ENCODE data around the gene KCTD6. TPM values are rescaled to one million over a fixed set of nuclear protein-coding genes. Genes with fewer than 3 reads are reported as not detected.

KCTD6 gene
- total RNA-seq, 6 donors from 2014 or later: 2.2 to 13.1 (median 6.0) TPM

DNA sequence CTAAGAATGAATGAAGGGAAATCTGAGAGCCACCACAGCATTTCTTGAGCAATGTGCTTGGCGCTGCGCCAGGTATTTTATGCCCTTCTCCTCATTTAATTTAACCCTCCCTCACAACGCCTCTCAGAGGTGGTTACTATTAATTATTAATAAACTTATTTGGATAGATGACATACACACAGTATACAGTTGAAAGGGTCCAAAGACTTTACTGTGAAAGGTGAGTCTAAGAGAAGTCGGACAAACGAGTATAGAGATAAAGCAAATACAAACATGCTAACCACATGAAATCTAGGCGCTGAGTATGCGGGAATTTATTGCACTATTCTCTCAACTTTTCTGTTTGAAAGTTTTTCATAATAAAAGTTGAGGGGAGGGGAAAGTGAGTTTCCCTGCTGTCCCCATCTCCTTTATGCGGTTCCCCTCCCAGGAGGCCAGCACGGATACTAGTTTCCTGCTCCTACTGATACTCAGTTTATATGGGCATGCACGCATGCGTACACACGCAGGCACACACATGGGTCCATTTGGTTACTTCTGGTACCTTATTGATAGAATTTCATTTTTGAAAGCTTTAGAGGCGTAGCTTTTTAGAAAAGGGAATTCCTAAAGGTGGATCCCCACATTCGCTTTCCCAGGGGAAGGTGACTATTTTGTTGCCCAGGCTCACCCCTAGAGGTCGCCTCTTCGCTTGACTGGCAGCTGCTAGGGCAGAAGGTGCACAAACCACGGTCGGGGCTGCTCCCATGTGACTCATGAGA is 28.5 kb upstream of the KCTD6 start:
- peak in 1 of 2 donors; percentile 83 for DNase-seq
- H3K27me3 ChIP-seq: no peaks in the 10 kb centered on the region
- H3K36me3 ChIP-seq: no peaks in the 10 kb centered on the region
- WGBS, 2 donors: 15 to 21% methylated on average over 16 to 18 of the region's 18 CpGs
- no peak overlapping the region for H3K27ac ChIP-seq
- H3K9me3 ChIP-seq: no peaks in the 10 kb centered on the region
- peaks cover 6 to 14% (median 10%) of the 10 kb centered on the region in 4 donors for H3K4me1 ChIP-seq
- H3K4me3 ChIP-seq: peak overlapping the region in 3 of 4 donors; percentile 7 to 37 (median 20)
- TF ChIP-seq POLR2A (IDR thresholded peaks at IDR 0.05) (no peak), POLR2AphosphoS5 (IDR thresholded peaks at IDR 0.05) (no peak), EP300 (IDR thresholded peaks at IDR 0.05) (no peak)
- TF ChIP-seq, protein P1, sequence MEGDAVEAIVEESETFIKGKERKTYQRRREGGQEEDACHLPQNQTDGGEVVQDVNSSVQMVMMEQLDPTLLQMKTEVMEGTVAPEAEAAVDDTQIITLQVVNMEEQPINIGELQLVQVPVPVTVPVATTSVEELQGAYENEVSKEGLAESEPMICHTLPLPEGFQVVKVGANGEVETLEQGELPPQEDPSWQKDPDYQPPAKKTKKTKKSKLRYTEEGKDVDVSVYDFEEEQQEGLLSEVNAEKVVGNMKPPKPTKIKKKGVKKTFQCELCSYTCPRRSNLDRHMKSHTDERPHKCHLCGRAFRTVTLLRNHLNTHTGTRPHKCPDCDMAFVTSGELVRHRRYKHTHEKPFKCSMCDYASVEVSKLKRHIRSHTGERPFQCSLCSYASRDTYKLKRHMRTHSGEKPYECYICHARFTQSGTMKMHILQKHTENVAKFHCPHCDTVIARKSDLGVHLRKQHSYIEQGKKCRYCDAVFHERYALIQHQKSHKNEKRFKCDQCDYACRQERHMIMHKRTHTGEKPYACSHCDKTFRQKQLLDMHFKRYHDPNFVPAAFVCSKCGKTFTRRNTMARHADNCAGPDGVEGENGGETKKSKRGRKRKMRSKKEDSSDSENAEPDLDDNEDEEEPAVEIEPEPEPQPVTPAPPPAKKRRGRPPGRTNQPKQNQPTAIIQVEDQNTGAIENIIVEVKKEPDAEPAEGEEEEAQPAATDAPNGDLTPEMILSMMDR (IDR thresholded peaks at IDR 0.05): peak; percentile 59 to 76 (median 72)
- peak; percentile 90 to 95 for ATAC-seq (ENCODE audit: low FRiP score in 2 of 2)

DNA sequence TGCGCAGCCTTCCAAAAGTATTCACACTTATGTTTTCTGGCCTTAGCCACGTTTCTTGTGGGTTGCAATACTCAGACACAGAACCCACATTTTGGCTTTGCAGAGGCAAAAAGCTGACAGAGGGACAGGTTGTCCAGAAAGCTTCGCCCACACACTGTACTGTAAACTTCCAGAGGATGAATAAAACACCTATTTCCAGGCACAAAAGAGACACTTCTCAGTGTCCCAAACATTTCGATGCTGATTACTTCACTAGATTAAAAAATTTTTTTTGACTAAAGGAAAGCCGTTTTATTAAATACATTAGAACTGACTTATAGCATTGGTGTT is 28.0 kb upstream of the KCTD6 start:
- no peaks in the 10 kb centered on the region for H3K9me3 ChIP-seq
- H3K4me3 ChIP-seq: no peak overlapping the region
- DNase-seq (no peak), ATAC-seq (ENCODE audit: low FRiP score in 2 of 2) (no peak)
- H3K36me3 ChIP-seq: no peaks in the 10 kb centered on the region
- H3K4me1 ChIP-seq: peaks cover 6 to 14% (median 10%) of the 10 kb centered on the region in 4 donors
- no peak overlapping the region for H3K27ac ChIP-seq
- 37 to 38% methylated on average over 5 of the region's 5 CpGs for WGBS, 2 donors
- H3K27me3 ChIP-seq: no peaks in the 10 kb centered on the region
- TF ChIP-seq POLR2AphosphoS5 (IDR thresholded peaks at IDR 0.05) (no peak), POLR2A (IDR thresholded peaks at IDR 0.05) (no peak), EP300 (IDR thresholded peaks at IDR 0.05) (no peak)
- TF ChIP-seq, protein P1 (IDR thresholded peaks at IDR 0.05): no peak

DNA sequence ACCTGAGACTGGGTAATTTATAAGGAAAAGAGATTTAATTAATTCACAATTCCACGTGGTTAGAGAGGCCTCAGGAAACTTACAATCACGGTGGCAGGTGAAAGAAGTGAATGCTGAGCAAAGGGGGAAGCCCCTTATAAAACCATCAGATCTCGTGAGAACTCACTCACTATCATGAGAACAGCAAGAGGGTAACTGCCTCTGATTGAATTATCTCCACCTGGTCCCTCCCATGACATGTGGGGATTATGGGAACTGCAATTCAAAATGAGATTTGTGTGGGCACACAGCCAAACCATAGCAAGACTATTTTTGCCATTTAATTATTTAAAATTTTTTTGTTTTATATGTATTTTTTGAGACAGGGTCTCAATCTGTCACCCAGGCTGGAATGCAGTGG is 27.0 kb upstream of the KCTD6 start:
- no peak for DNase-seq
- 58 to 71% methylated on average over 3 of the region's 3 CpGs for WGBS, 2 donors
- Histone ChIP-seq H3K27me3 (no peaks in the 10 kb centered on the region), H3K36me3 (no peaks in the 10 kb centered on the region), H3K4me1 (peaks cover 6 to 14% (median 10%) of the 10 kb centered on the region in 4 donors), H3K27ac (no peak overlapping the region), H3K9me3 (no peaks in the 10 kb centered on the region), H3K4me3 (no peak overlapping the region)
- TF ChIP-seq, protein P1 (IDR thresholded peaks at IDR 0.05): peak in 1 of 6 experiments; percentile 12
- no peak for TF ChIP-seq EP300 (IDR thresholded peaks at IDR 0.05)
- ATAC-seq (ENCODE audit: low FRiP score in 2 of 2): no peak

DNA sequence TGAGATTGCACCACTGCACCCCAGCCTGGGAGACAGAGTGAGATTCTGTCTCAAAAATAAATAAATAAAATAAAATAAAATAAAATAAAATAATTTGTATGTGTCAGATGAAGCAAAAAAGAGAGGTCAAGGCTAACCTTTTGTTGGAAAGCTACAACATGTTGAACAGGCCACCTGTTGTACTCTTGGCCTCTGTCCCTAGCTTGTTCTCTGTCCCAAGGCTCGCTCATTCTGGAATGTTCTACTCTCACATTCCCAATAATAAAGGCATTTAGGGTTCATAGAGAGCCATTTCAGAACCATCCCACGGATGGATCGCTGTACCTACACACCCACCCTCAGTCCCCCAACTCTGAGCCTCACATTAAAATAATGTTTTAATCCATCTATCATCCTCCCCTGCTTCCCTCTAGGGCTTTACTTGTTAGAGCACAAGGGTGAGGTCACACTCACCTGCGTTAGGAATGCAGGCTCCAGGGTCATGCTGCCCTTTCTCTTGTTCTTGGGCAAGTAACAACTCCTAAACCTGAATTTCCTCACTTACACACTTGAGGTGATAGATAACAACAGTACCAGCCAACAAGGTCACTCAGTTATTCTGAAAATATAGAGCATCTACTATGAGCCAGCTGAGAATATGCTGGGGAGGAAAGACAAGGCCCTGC is 24.9 kb upstream of the KCTD6 start:
- WGBS, 2 donors: 88 to 97% methylated on average over 4 of the region's 4 CpGs
- no peak for TF ChIP-seq POLR2A (IDR thresholded peaks at IDR 0.05)
- no peak for TF ChIP-seq POLR2AphosphoS5 (IDR thresholded peaks at IDR 0.05)
- TF ChIP-seq, protein P1 (IDR thresholded peaks at IDR 0.05): no peak
- no peak for TF ChIP-seq EP300 (IDR thresholded peaks at IDR 0.05)
- Histone ChIP-seq H3K9me3 (no peaks in the 10 kb centered on the region), H3K27me3 (no peaks in the 10 kb centered on the region), H3K27ac (no peak overlapping the region), H3K36me3 (no peaks in the 10 kb centered on the region), H3K4me1 (peaks cover 11 to 28% (median 22%) of the 10 kb centered on the region in 4 donors), H3K4me3 (no peak overlapping the region)
- ATAC-seq (ENCODE audit: low FRiP score in 2 of 2) (no peak), DNase-seq (no peak)
